Stimulated activated naive B cell treated with anti-CD40 and anti-IgM and Interleukin-4, amounts not matched to agents 10 μg/mL and 1 μg/mL and 100 μg/mL, for 72 hours (primary cell): ENCODE data around the gene TMTC1.

Experiments used
- ATAC-seq, 2 donors: fragments of 150-1000 bp; cut with Tn5 transposase; replicated peaks; 2 replicates each; pipeline ENCODE4 v1.10.0; 2021; ENCODE audit warnings: moderate library complexity in 1 of 2
- DNase-seq: peaks from one replicate; pipeline ENCODE4 v3.0.0; 2021
- H3K27ac Mint-ChIP-seq: one replicate; pipeline ENCODE4 v1.8.0; 2022; ENCODE audit warnings: mild to moderate bottlenecking, mixed read lengths
- H3K27me3 Mint-ChIP-seq, 2 donors: one replicate each; pipeline ENCODE4 v1.8.0; 2022; ENCODE audit warnings: mixed read lengths in 2 of 2
- H3K36me3 Mint-ChIP-seq, 2 donors: one replicate each; pipeline ENCODE4 v1.8.0; 2022; ENCODE audit warnings: mixed read lengths in 2 of 2, mild to moderate bottlenecking in 1 of 2
- H3K4me1 Mint-ChIP-seq, 2 donors: one replicate each; pipeline ENCODE4 v1.8.0; 2022; ENCODE audit warnings: mixed read lengths in 2 of 2, mild to moderate bottlenecking in 1 of 2
- H3K4me3 Mint-ChIP-seq, 2 donors: one replicate each; pipeline ENCODE4 v1.8.0; 2022; ENCODE audit warnings: mild to moderate bottlenecking in 2 of 2, mixed read lengths in 2 of 2, moderate library complexity in 1 of 2
- H3K9me3 Mint-ChIP-seq, 2 donors: one replicate each; pipeline ENCODE4 v1.8.0; 2022; ENCODE audit warnings: mixed read lengths in 2 of 2, mild to moderate bottlenecking in 1 of 2

The TMTC1 gene

GRCh38 chr12:29792853-29793252, 9.1 kb upstream of the TMTC1 start:
- Mint-ChIP-seq H3K4me3 (no peak overlapping the region), H3K27me3 (peaks cover 0 to 3% of the 10 kb centered on the region in 2 donors), H3K27ac (no peak overlapping the region), H3K4me1 (no peaks in the 10 kb centered on the region), H3K36me3 (no peaks in the 10 kb centered on the region), H3K9me3 (peaks cover 0 to 2% of the 10 kb centered on the region in 2 donors)
- no peak for ATAC-seq
- no peak for DNase-seq

DNA sequence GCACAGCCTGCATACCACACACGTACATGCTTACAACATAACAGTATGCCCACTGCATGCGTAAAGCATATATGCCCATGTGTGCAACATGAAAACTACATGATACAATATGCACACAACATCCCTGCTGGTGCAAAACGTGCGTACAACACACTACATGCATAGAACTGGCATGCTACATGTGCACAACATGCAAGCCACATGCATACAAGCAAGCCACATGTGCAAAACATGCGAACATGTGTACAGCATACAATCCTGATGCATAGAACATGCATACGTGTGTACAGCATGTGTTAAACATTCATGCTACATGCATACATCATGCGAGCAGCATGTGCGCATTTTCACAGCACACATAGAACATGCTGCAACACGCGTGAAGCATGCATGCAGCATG, 8.4 kb upstream of the TMTC1 start:
- no peak overlapping the region for H3K4me3 Mint-ChIP-seq
- ATAC-seq (no peak), DNase-seq (no peak)
- no peaks in the 10 kb centered on the region for H3K27me3 Mint-ChIP-seq
- H3K27ac Mint-ChIP-seq: no peak overlapping the region
- H3K4me1 Mint-ChIP-seq: no peaks in the 10 kb centered on the region
- H3K36me3 Mint-ChIP-seq: no peaks in the 10 kb centered on the region
- peaks cover 0 to 2% of the 10 kb centered on the region in 2 donors for H3K9me3 Mint-ChIP-seq

DNA sequence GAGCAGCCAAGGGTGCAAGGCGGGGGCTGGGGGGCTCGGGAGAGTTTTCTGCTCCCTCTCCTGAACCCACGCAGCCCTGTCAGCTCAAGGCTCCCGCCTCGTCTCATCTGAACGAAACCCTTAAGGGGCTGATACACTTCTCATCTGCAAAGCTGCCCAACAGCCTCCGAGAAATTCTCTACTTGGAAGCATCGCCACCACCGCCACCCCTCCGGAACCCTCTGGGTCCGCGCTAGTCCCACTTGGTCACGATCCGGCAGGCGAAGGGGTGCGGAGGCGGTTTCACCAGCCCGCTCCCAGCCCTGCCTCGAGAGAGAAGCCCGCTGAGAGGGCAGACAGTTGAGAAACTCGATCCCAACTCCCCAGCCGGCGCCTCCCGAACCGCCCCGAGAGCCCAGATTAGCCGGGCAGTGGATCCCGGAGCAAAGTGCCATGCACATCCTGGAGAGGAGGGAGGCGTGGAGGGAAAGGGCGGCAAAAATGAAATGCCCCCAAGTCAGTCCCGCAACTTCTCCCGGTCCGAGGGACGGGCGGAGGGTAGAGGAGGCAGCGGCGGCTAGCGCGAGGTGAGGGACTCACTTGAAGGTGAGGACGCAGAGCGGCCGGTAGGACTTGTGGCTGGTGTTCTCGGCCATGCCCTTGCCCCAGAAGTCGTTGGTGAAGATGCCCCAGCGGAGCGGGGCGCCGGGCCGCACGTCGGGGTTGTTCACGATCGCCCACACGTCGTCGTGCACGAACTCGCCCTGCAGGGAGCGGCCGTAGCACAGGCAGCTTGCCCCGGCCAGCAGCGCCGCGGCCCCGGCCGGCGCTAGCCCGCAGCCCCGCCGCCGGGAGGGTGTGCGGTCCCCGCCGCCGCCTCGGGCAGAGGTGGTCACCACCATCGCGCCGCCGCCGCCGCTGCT, 620 bp downstream of the TMTC1 start:
- ATAC-seq (no peak), DNase-seq (no peak)
- H3K9me3 Mint-ChIP-seq: peaks cover 3 to 4% of the 10 kb centered on the region in 2 donors
- no peak overlapping the region for H3K27ac Mint-ChIP-seq
- peaks cover 0 to 3% of the 10 kb centered on the region in 2 donors for H3K4me1 Mint-ChIP-seq
- H3K4me3 Mint-ChIP-seq: peak overlapping the region; percentile 50 to 69
- H3K36me3 Mint-ChIP-seq: no peaks in the 10 kb centered on the region
- H3K27me3 Mint-ChIP-seq: peaks cover 19 to 47% of the 10 kb centered on the region in 2 donors

DNA sequence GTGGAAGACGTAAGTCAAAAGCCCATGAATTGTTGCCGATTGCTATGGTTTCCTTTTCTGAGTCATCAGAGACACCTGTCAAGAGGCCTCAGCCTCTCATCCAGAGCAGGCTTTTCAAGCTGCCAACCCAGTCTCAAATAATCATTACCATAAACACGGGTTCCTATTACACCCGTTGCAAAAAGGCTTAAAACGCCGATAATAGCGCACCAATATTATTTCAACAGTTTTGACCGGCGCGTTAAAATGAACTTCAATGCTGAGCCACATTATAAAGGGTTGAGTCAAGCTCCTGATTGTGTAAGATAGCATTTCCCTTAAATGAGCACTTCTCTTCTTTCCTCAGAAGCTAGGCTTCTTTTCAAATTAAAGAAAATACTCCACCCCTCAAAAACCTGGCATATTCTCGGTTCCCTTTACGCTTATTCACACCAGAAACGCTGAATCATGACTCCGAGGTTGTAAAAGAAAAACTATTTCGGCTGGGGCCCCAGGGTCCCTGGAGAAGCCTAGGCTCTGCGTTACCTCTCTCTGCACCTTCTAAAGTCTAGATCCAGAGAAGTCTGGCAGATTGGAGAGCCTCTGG, 1.4 kb downstream of the TMTC1 start:
- Mint-ChIP-seq H3K36me3 (no peaks in the 10 kb centered on the region), H3K27ac (no peak overlapping the region), H3K9me3 (peaks cover 3 to 4% of the 10 kb centered on the region in 2 donors), H3K4me3 (peak overlapping the region in 1 of 2 donors; percentile 14), H3K27me3 (peaks cover 19 to 47% of the 10 kb centered on the region in 2 donors), H3K4me1 (peaks cover 0 to 3% of the 10 kb centered on the region in 2 donors)
- ATAC-seq (no peak), DNase-seq (no peak)

- ATAC-seq: no peak
- H3K36me3 Mint-ChIP-seq: no peaks in the 10 kb centered on the region
- DNase-seq: no peak
- peaks cover 0 to 3% of the 10 kb centered on the region in 2 donors for H3K4me1 Mint-ChIP-seq
- H3K4me3 Mint-ChIP-seq: no peak overlapping the region
- H3K9me3 Mint-ChIP-seq: peaks cover 3 to 5% of the 10 kb centered on the region in 2 donors
- no peak overlapping the region for H3K27ac Mint-ChIP-seq
- peaks cover 19 to 47% of the 10 kb centered on the region in 2 donors for H3K27me3 Mint-ChIP-seq
Measured at GRCh38 chr12:29781705-29782266, 2.0 kb downstream of the TMTC1 start.

DNA sequence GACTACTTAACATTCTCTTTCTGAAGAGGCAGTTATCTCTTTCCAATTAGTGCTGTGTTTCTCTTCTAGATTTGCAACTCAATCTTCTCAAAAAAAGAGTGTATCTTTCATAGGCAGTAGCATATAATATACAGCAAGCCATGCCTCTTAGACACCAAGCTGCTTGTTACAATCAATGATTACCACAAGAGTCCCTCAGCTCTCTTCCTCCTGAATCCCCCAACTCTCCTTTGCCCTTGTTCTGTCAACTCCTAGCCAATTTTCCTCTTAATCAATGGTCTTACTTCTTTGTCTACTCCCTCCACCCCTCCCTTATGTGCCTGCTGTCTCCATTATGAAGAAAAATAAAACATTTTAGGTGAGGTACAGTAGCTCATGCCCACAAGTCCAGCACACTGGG, 2.6 kb downstream of the TMTC1 start:
- Mint-ChIP-seq H3K36me3 (no peaks in the 10 kb centered on the region), H3K27me3 (peaks cover 19 to 47% of the 10 kb centered on the region in 2 donors), H3K4me1 (peaks cover 0 to 3% of the 10 kb centered on the region in 2 donors), H3K4me3 (no peak overlapping the region), H3K27ac (no peak overlapping the region), H3K9me3 (peaks cover 7 to 8% of the 10 kb centered on the region in 2 donors)
- no peak for ATAC-seq
- DNase-seq: no peak

DNA sequence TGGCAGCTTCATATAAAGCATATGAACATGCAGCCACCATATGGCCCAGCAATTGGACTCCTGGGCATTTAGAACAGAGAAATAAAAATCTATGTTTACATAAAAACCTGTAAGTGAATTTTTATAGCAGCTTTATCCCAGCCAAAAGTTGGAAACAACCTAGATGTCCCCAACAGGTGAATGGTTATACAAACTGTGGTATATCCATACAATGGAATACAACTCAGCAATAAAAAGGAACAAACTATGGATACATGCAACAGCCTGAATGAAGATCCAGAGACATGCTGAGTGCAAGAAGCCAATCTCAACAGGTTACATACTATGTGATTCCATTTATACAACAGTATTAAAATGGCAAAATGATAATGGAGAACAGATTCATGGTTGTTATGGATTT, 3.7 kb downstream of the TMTC1 start:
- Mint-ChIP-seq H3K4me1 (peaks cover 0 to 3% of the 10 kb centered on the region in 2 donors), H3K36me3 (no peaks in the 10 kb centered on the region), H3K27me3 (peaks cover 19 to 39% of the 10 kb centered on the region in 2 donors), H3K4me3 (no peak overlapping the region), H3K9me3 (peaks cover 11 to 14% of the 10 kb centered on the region in 2 donors), H3K27ac (no peak overlapping the region)
- DNase-seq (no peak), ATAC-seq (no peak)

- no peak for DNase-seq
- Mint-ChIP-seq H3K27ac (no peak overlapping the region), H3K9me3 (peaks cover 13 to 15% of the 10 kb centered on the region in 2 donors), H3K36me3 (no peaks in the 10 kb centered on the region), H3K4me3 (no peak overlapping the region), H3K27me3 (peaks cover 13 to 34% of the 10 kb centered on the region in 2 donors), H3K4me1 (no peaks in the 10 kb centered on the region)
- ATAC-seq: no peak
Measured at GRCh38 chr12:29778531-29778930, 5.2 kb downstream of the TMTC1 start.

DNA sequence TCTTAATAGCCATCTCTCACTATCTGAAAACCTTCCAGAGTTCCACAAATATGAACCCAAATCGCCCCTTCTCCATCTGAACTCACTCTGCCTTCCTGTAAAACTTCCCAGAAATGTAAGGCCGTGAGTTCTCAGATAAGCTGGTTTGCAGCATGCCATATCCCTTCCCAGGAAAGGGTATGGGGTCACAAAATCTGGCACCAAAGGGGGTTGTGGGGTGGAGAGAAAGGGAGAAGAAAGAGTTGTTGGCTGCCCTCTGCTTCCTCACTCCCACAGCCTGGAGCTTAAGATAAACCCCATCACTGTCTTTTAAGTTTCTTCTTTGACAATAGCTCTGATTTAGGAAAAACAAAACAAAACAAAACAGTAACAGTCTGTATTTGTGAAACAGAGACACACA, 10.7 kb downstream of the TMTC1 start:
- no peaks in the 10 kb centered on the region for H3K27me3 Mint-ChIP-seq
- no peaks in the 10 kb centered on the region for H3K36me3 Mint-ChIP-seq
- H3K27ac Mint-ChIP-seq: no peak overlapping the region
- H3K4me1 Mint-ChIP-seq: no peaks in the 10 kb centered on the region
- no peak for ATAC-seq
- H3K9me3 Mint-ChIP-seq: peaks cover 10 to 13% of the 10 kb centered on the region in 2 donors
- no peak overlapping the region for H3K4me3 Mint-ChIP-seq
- DNase-seq: no peak

DNA sequence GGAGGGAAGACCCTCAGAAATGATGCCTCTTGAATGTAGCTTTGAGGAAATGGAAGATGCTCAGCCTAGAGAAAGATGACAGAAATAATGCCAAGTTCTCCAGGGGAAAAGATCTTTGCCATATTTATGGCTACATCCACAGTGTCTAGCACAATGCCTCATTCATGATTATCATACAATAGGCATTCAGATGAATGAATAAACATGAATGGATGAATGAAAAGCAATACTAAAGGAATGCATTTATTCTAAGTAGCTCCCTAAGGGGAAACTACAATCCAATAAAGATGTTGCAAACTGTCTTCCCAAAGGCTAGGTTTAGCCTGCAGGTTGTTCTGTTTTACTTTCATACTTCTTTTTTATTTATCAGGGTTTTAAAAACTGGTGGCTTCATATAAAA, 12.0 kb downstream of the TMTC1 start:
- ATAC-seq: no peak
- H3K4me3 Mint-ChIP-seq: no peak overlapping the region
- no peaks in the 10 kb centered on the region for H3K36me3 Mint-ChIP-seq
- no peak for DNase-seq
- H3K27ac Mint-ChIP-seq: no peak overlapping the region
- no peaks in the 10 kb centered on the region for H3K4me1 Mint-ChIP-seq
- no peaks in the 10 kb centered on the region for H3K27me3 Mint-ChIP-seq
- peaks cover 10 to 13% of the 10 kb centered on the region in 2 donors for H3K9me3 Mint-ChIP-seq

GRCh38 chr12:29771165-29771564, 12.6 kb downstream of the TMTC1 start:
- Mint-ChIP-seq H3K4me1 (no peaks in the 10 kb centered on the region), H3K27me3 (no peaks in the 10 kb centered on the region), H3K36me3 (no peaks in the 10 kb centered on the region)

GRCh38 chr12:29769162-29769858, 14.4 kb downstream of the TMTC1 start:
- peaks cover 0 to 3% of the 10 kb centered on the region in 2 donors for H3K9me3 Mint-ChIP-seq
- H3K36me3 Mint-ChIP-seq: no peaks in the 10 kb centered on the region
- H3K4me1 Mint-ChIP-seq: no peaks in the 10 kb centered on the region
- no peaks in the 10 kb centered on the region for H3K27me3 Mint-ChIP-seq
- ATAC-seq: no peak
- H3K4me3 Mint-ChIP-seq: no peak overlapping the region
- no peak for DNase-seq
- no peak overlapping the region for H3K27ac Mint-ChIP-seq

More at GRCh38 chr12:29771165-29771564, 12.6 kb downstream of the TMTC1 start:
- DNase-seq (no peak), ATAC-seq (no peak)
- H3K27ac Mint-ChIP-seq: no peak overlapping the region
- peaks cover 7 to 10% of the 10 kb centered on the region in 2 donors for H3K9me3 Mint-ChIP-seq
- H3K4me3 Mint-ChIP-seq: no peak overlapping the region

- Mint-ChIP-seq H3K9me3 (peaks cover 0 to 3% of the 10 kb centered on the region in 2 donors), H3K4me1 (no peaks in the 10 kb centered on the region), H3K27ac (no peak overlapping the region), H3K4me3 (no peak overlapping the region), H3K36me3 (no peaks in the 10 kb centered on the region), H3K27me3 (no peaks in the 10 kb centered on the region)
- no peak for ATAC-seq
- no peak for DNase-seq
Measured at GRCh38 chr12:29768372-29768771, 15.4 kb downstream of the TMTC1 start.

- DNase-seq (no peak), ATAC-seq (no peak)
- H3K9me3 Mint-ChIP-seq: no peaks in the 10 kb centered on the region
- H3K4me1 Mint-ChIP-seq: no peaks in the 10 kb centered on the region
- H3K4me3 Mint-ChIP-seq: no peak overlapping the region
- H3K27ac Mint-ChIP-seq: no peak overlapping the region
- H3K36me3 Mint-ChIP-seq: no peaks in the 10 kb centered on the region
- no peaks in the 10 kb centered on the region for H3K27me3 Mint-ChIP-seq
Measured at GRCh38 chr12:29763301-29763683, 20.4 kb downstream of the TMTC1 start.
